HepG2 (cell line): ENCODE measurements around the gene ARHGEF11. TPM values are rescaled to one million over a fixed set of nuclear protein-coding genes. Genes with fewer than 3 reads are reported as not detected.

Experiments used
- ATAC-seq: fragments of 200-7000 bp; cut with Tn5 transposase; 3 replicates; pipeline ENCODE4 v1.9.1; 2020; ENCODE audit warnings: mild to moderate bottlenecking, moderate library complexity
- BruUV-seq: library from RNA; stranded (reverse); fragments of 400-500 nt; replicated peaks from 2 replicates; lab custom pipeline; 2021; lab: Mats Ljungman, UMichigan
- CTCF ChIA-PET: fragments of 300-600 bp; formaldehyde crosslinking; extraction: SDS; loops from one replicate; lab custom pipeline; 2021; ENCODE audit warnings: low total read pairs, inconsistent platforms, low intra/inter-chr PET ratio; lab: Yijun Ruan, JAX
- POLR2A ChIA-PET: fragments of 350-600 bp; sonication (Branson Sonifier 250); formaldehyde crosslinking; loops from one replicate; lab custom pipeline; 2020; ENCODE audit warnings: antibody characterized with exemption, inconsistent platforms; lab: Yijun Ruan, JAX
- DNase-seq: peaks from one replicate; pipeline ENCODE4 v3.0.0-alpha.2; 2015; ENCODE audit warnings: low spot score
- FAIRE-seq: peaks from 3 replicates; lab custom pipeline; 2011; peaks lifted over from hg19 to GRCh38; lab: Jason Lieb, UNC
- H2AFZ ChIP-seq: one replicate; pipeline ENCODE4 v1.6.1; 2011; ENCODE audit warnings: low read length, inconsistent platforms
- H3K27ac ChIP-seq: fragments of 300-600 bp; 3 replicates; pipeline ENCODE4 v1.8.0; 2011; ENCODE audit warnings: mixed run types, mild to moderate bottlenecking, mixed read lengths, low read length, inconsistent platforms; ENCODE audit not compliant: insufficient read depth; ENCODE audit errors: extremely low read length
- H3K27me3 ChIP-seq, 2 experiments: fragments of 200-600 bp in 1 of 2; 2 replicates in 1 of 2; 3 replicates in 1 of 2; pipeline versions ENCODE4 v1.6.0 to v1.8.0; 2011; ENCODE audit warnings: low read length in 2 of 2, mild to moderate bottlenecking in 2 of 2, moderate library complexity in 2 of 2, inconsistent platforms in 1 of 2; ENCODE audit not compliant: insufficient read depth in 2 of 2, control insufficient read depth in 1 of 2
- H3K36me3 ChIP-seq, 2 experiments: fragments of 200-600 bp in 1 of 2; replicated peaks in 1 of 2; 2 replicates in 1 of 2; 3 replicates in 1 of 2; pipeline versions ENCODE4 v1.5.1 to v1.8.0; 2011; ENCODE audit warnings: low read length in 2 of 2, inconsistent platforms in 1 of 2; ENCODE audit not compliant: insufficient read depth in 2 of 2, control insufficient read depth in 1 of 2
- H3K4me1 ChIP-seq: 2 replicates; pipeline ENCODE4 v1.5.1; 2012; ENCODE audit warnings: low read length, inconsistent platforms; ENCODE audit not compliant: insufficient read depth
- H3K4me2 ChIP-seq: 2 replicates; pipeline ENCODE4 v1.6.0; 2011; ENCODE audit warnings: low read depth, low read length, inconsistent platforms
- H3K4me3 ChIP-seq, 3 experiments: fragments of 200-600 bp in 1 of 3; sonication (generic), shearing (Covaris generic) in 1 of 3; replicated peaks in 1 of 3; 2 replicates each; pipeline ENCODE4 v1.5.1; 2011 to 2016; ENCODE audit warnings: low read length in 3 of 3, inconsistent platforms in 2 of 3, low read depth in 2 of 3, mild to moderate bottlenecking in 2 of 3, control low read depth in 1 of 3, mixed read lengths in 1 of 3; ENCODE audit not compliant: insufficient read depth in 1 of 3
- H3K79me2 ChIP-seq: one replicate; pipeline ENCODE4 v1.6.1; 2011; ENCODE audit warnings: low read length, inconsistent platforms; ENCODE audit not compliant: insufficient read depth
- H3K9ac ChIP-seq: 2 replicates; pipeline ENCODE4 v1.6.0; 2011; ENCODE audit warnings: mild to moderate bottlenecking, low read depth, low read length, inconsistent platforms; ENCODE audit not compliant: insufficient read depth
- H3K9me3 ChIP-seq: 2 replicates; pipeline ENCODE4 v1.5.1; 2012; ENCODE audit warnings: mild to moderate bottlenecking, low read length
- H4K20me1 ChIP-seq: 2 replicates; pipeline ENCODE4 v1.6.0; 2011; ENCODE audit warnings: inconsistent platforms, mild to moderate bottlenecking, low read length, moderate library complexity; ENCODE audit not compliant: insufficient read depth
- BORCS8-MEF2B ChIP-seq: sonication (generic); formaldehyde crosslinking; IDR thresholded peaks from 2 replicates; pipeline ENCODE4 v1.8.0; 2022; ENCODE audit warnings: mild to moderate bottlenecking, missing genetic modification reagents
- HMGA1 ChIP-seq: sonication (generic); formaldehyde crosslinking; conservative IDR thresholded peaks from 2 replicates; pipeline ENCODE4 v1.4.0; 2020; ENCODE audit warnings: missing genetic modification reagents
- NCOR1 ChIP-seq: fragments of 200-600 bp; sonication (generic); IDR thresholded peaks from 2 replicates; pipeline ENCODE4 v1.7.0; 2017; ENCODE audit warnings: antibody characterized with exemption, low read length, borderline replicate concordance
- NFYC ChIP-seq: IDR thresholded peaks from 2 replicates; pipeline ENCODE4 v1.6.1; 2016; ENCODE audit warnings: missing genetic modification reagents, missing compliant biosample characterization
- POLR2G ChIP-seq: fragments of 200-400 bp; formaldehyde crosslinking; IDR thresholded peaks from 2 replicates; pipeline ENCODE4 v1.6.1; 2018; ENCODE audit warnings: mild to moderate bottlenecking, low read depth, low read length, moderate library complexity
- SPEN ChIP-seq: sonication (generic); formaldehyde crosslinking; IDR thresholded peaks from 2 replicates; pipeline ENCODE4 v1.5.1; 2020; ENCODE audit warnings: low read depth, mild to moderate bottlenecking, missing genetic modification reagents
- ZBTB8A ChIP-seq: sonication (generic); formaldehyde crosslinking; IDR thresholded peaks from 2 replicates; pipeline ENCODE4 v1.4.0; 2020; ENCODE audit warnings: mild to moderate bottlenecking, low read depth, missing genetic modification reagents, borderline replicate concordance
- ZNF432 ChIP-seq: sonication (generic); formaldehyde crosslinking; IDR thresholded peaks from 2 replicates; pipeline ENCODE4 v1.5.0; 2020; ENCODE audit warnings: missing genetic modification reagents, mild to moderate bottlenecking, borderline replicate concordance
- ZNF501 ChIP-seq: sonication (generic); formaldehyde crosslinking; IDR thresholded peaks from 2 replicates; pipeline ENCODE4 v1.5.1; 2020; ENCODE audit warnings: mild to moderate bottlenecking, moderate library complexity, missing genetic modification reagents
- ZNF724P ChIP-seq: sonication (generic); formaldehyde crosslinking; IDR thresholded peaks from 2 replicates; pipeline ENCODE4 v1.8.0; 2022; ENCODE audit warnings: missing genetic modification reagents, borderline replicate concordance
- ZNF773 ChIP-seq: sonication (generic); formaldehyde crosslinking; IDR thresholded peaks from 2 replicates; pipeline ENCODE4 v1.4.0; 2020; ENCODE audit warnings: missing genetic modification reagents, borderline replicate concordance
- WGBS: methylation state at CpG from one replicate; pipeline ENCODE4 v1.1.6; 2017; ENCODE audit warnings: low lambda C conversion rate; 5-methylcytosine and 5-hydroxymethylcytosine counted together
- in situ Hi-C: cut with HindIII; loops from 2 replicates; pipeline ENCODE4 v1.10.0; 2017; ENCODE audit warnings: low pct_unique_long_range_greater_than_20kb; ENCODE audit not compliant: extremely low pct_ligation_motif_present
- intact Hi-C: fragments of 100-400 bp; cut with micrococcal nuclease; formaldehyde crosslinking; loops from one replicate; pipeline ENCODE4 v1.10.0; 2022; ENCODE audit not compliant: unreplicated experiment
- polyA plus RNA-seq, 8 experiments: library from polyadenylated mRNA; depleted of rRNA in 3 of 8; stranded (reverse) in 7 of 8; unstranded in 1 of 8; fragments of >200 nt; fragmentation: Illumina TruSeq in 4 of 8; extraction: Trizol in 4 of 8; gene quantifications; 2 replicates each; pipeline versions ENCODE4 v1.2.1 to v1.2.3, GENCODE V29; 2011 to 2016; ENCODE audit warnings: low read depth in 4 of 8, missing spikeins in 1 of 8, mixed read lengths in 1 of 8; ENCODE audit not compliant: insufficient read depth in 1 of 8
- total RNA-seq, 5 experiments: library from RNA; depleted of rRNA; stranded (reverse); fragments of >200 nt; fragmentation: Illumina TruSeq; extraction: Trizol; gene quantifications; 2 replicates each; pipeline ENCODE4 v1.2.3, GENCODE V29; 2016; ENCODE audit warnings: low read depth in 1 of 5
- TF ChIP-seq, protein P1 (sequence below): sonication (generic); formaldehyde crosslinking; IDR thresholded peaks from 2 replicates; pipeline ENCODE4 v1.8.0; 2022; ENCODE audit warnings: mild to moderate bottlenecking, missing genetic modification reagents, moderate library complexity
- TF ChIP-seq, protein P2 (sequence below): sonication (generic); formaldehyde crosslinking; IDR thresholded peaks from 2 replicates; pipeline ENCODE4 v1.5.0; 2020; ENCODE audit warnings: mild to moderate bottlenecking, missing genetic modification reagents
- TF ChIP-seq, protein P3 (sequence below): sonication (generic); formaldehyde crosslinking; IDR thresholded peaks from 2 replicates; pipeline ENCODE4 v1.8.1; 2023; ENCODE audit warnings: mild to moderate bottlenecking, moderate library complexity, missing genetic modification reagents
- TF ChIP-seq, protein P4 (sequence below): sonication (generic); formaldehyde crosslinking; conservative IDR thresholded peaks from 2 replicates; pipeline ENCODE4 v1.4.0; 2020; ENCODE audit warnings: missing genetic modification reagents
- TF ChIP-seq, protein P5 (sequence below): sonication (generic); formaldehyde crosslinking; IDR thresholded peaks from 2 replicates; pipeline ENCODE4 v1.5.1; 2020; ENCODE audit warnings: missing genetic modification reagents, mild to moderate bottlenecking, borderline replicate concordance

Gene ARHGEF11
- total and polyA plus RNA-seq, 2 of the 13 experiments (the other 11 are each of a cell fraction or from before 2014, with no cell fraction given): 16.5 to 21.2 TPM

DNA sequence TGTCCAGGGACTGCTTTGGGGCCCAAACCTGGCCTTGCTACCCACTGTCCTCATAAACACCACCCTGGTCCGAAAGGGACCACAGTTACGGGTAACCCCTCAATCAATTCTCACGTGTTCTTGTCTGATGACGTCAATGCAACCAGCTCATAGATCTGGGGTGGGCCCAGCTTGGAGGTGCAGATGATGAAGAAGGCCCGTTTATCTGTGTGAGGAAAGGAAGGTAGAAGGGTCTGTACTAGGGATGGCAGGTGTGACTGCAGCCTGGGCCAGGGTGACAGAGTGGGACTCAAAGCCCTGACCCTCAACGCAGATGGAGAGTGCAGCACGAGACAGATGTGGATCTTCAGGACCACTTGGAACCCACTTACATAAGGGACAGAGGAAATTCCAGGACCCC lies 103.0 kb downstream of the ARHGEF11 start:
- Histone ChIP-seq H3K79me2 (no peaks in the 10 kb centered on the region), H3K4me3 (no peak overlapping the region), H2AFZ (no peak overlapping the region), H3K9me3 (no peaks in the 10 kb centered on the region), H3K4me1 (no peaks in the 10 kb centered on the region), H4K20me1 (no peaks in the 10 kb centered on the region), H3K9ac (no peak overlapping the region), H3K4me2 (no peak overlapping the region), H3K27ac (no peak overlapping the region), H3K36me3 (peaks cover 21 to 63% of the 10 kb centered on the region in 2 experiments), H3K27me3 (no peaks in the 10 kb centered on the region)
- in situ Hi-C loops (no loop called here), intact Hi-C loops (no loop called here)
- ChIA-PET CTCF (no interaction called here), POLR2A (no interaction called here)
- DNase-seq (no peak), FAIRE-seq (no peak), ATAC-seq (no peak)
- 100% methylated on average over 7 of the region's 7 CpGs for WGBS
- BruUV-seq: no TSS peak
- TF ChIP-seq SPEN (CRISPR knock-in tag): no peak
- TF ChIP-seq, protein P1, sequence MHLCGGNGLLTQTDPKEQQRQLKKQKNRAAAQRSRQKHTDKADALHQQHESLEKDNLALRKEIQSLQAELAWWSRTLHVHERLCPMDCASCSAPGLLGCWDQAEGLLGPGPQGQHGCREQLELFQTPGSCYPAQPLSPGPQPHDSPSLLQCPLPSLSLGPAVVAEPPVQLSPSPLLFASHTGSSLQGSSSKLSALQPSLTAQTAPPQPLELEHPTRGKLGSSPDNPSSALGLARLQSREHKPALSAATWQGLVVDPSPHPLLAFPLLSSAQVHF (CRISPR knock-in tag): no peak
- TF ChIP-seq, protein P2, sequence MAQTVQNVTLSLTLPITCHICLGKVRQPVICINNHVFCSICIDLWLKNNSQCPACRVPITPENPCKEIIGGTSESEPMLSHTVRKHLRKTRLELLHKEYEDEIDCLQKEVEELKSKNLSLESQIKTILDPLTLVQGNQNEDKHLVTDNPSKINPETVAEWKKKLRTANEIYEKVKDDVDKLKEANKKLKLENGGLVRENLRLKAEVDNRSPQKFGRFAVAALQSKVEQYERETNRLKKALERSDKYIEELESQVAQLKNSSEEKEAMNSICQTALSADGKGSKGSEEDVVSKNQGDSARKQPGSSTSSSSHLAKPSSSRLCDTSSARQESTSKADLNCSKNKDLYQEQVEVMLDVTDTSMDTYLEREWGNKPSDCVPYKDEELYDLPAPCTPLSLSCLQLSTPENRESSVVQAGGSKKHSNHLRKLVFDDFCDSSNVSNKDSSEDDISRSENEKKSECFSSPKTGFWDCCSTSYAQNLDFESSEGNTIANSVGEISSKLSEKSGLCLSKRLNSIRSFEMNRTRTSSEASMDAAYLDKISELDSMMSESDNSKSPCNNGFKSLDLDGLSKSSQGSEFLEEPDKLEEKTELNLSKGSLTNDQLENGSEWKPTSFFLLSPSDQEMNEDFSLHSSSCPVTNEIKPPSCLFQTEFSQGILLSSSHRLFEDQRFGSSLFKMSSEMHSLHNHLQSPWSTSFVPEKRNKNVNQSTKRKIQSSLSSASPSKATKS (CRISPR knock-in tag): no peak
- no peak for TF ChIP-seq ZNF724P (CRISPR knock-in tag)
- TF ChIP-seq, protein P3, sequence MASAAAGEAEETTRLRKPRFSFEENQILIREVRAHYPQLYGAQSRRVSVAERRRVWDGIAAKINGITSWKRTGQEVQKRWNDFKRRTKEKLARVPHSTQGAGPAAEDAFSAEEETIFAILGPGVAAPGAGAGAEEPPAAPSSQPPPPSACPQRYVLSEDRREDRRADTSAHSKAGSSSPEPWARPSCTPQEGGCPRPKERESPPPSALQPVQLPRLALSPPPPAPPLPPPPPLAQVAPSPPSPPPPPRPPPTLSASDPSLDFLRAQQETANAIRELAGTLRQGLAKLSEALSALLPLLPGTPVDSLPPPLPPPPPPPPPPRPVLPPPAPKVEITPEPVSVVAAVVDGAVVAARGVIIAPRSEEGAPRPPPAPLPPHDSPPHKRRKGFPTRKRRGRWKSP (CRISPR knock-in tag): no peak
- no peak for TF ChIP-seq NCOR1
- TF ChIP-seq, protein P4, sequence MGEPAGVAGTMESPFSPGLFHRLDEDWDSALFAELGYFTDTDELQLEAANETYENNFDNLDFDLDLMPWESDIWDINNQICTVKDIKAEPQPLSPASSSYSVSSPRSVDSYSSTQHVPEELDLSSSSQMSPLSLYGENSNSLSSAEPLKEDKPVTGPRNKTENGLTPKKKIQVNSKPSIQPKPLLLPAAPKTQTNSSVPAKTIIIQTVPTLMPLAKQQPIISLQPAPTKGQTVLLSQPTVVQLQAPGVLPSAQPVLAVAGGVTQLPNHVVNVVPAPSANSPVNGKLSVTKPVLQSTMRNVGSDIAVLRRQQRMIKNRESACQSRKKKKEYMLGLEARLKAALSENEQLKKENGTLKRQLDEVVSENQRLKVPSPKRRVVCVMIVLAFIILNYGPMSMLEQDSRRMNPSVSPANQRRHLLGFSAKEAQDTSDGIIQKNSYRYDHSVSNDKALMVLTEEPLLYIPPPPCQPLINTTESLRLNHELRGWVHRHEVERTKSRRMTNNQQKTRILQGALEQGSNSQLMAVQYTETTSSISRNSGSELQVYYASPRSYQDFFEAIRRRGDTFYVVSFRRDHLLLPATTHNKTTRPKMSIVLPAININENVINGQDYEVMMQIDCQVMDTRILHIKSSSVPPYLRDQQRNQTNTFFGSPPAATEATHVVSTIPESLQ (CRISPR knock-in tag): no peak
- no peak for TF ChIP-seq ZNF773 (CRISPR knock-in tag)
- TF ChIP-seq ZBTB8A (CRISPR knock-in tag): no peak
- TF ChIP-seq NFYC (CRISPR knock-in tag): no peak
- no peak for TF ChIP-seq ZNF432 (CRISPR knock-in tag)
- TF ChIP-seq, protein P5, sequence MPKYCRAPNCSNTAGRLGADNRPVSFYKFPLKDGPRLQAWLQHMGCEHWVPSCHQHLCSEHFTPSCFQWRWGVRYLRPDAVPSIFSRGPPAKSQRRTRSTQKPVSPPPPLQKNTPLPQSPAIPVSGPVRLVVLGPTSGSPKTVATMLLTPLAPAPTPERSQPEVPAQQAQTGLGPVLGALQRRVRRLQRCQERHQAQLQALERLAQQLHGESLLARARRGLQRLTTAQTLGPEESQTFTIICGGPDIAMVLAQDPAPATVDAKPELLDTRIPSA (CRISPR knock-in tag): no peak
- TF ChIP-seq POLR2G: no peak
- no peak for TF ChIP-seq BORCS8-MEF2B
- no peak for TF ChIP-seq HMGA1 (CRISPR knock-in tag)
- TF ChIP-seq ZNF501 (CRISPR knock-in tag): no peak
